ENCODE measurements around the gene ITPKB. TPM values are rescaled to one million over a fixed set of nuclear protein-coding genes. Genes with fewer than 3 reads are reported as not detected.

ITPKB gene
- total RNA-seq, 2 experiments from 2014 or later = 43.6 to 44.4 TPM

- H3K36me3 Mint-ChIP-seq (ENCODE audit: low read depth) = peaks cover 49% of the 10 kb centered on the region
- DNase-seq = no peak
- CTCF ChIA-PET = interaction anchor here (0.7 to 1.6 kb wide), 3 partner anchors 13 to 189 kb away, joined by 3 to 8 read pairs (median 5); no protein-coding TSS in a partner anchor
- H3K27me3 Mint-ChIP-seq = no peaks in the 10 kb centered on the region
- no peaks in the 10 kb centered on the region for H3K9me3 Mint-ChIP-seq
- no peak overlapping the region for H3K27ac Mint-ChIP-seq
- no peak overlapping the region for H3K4me3 Mint-ChIP-seq
- POLR2A ChIA-PET = no interaction called here
- peaks cover 39% of the 10 kb centered on the region for H3K4me1 Mint-ChIP-seq
These were observed 100.5 kb downstream of the ITPKB start for GRCh38 chr1:226638608-226639007.

DNA sequence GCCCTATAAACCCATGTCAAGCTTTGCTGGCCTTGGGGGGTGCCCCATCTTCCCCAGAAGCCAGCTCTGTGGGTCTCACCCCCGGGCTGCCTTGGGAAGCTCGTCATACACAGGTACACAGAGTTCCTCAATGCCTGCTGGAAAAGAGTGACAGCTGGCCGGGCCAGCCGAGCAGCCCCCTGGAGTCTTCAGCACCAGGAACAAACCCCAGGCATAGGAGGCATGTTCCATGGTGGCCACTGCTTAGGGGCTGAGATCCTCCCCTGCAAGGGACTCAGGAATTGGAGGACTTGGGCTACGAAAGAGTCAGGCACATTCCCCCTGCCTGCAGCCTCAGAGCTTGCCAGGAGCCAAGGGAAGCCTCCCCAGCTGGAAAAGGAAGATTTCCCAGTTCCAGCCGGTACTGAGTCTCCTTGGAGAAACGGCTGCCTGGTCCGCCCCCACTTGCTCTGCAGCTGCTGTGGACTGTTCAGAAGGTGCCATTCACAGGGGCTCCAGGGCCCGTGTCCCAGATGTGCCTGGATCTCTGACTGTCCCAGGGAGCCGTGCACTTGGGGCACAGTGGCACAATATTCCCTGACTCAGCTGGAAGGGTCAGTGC lies 101.0 kb downstream of the ITPKB start:
- ChIA-PET POLR2A (no interaction called here), CTCF (interaction anchor here (0.7 to 1.6 kb wide), 3 partner anchors 12 to 189 kb away, joined by 3 to 8 read pairs (median 5); no protein-coding TSS in a partner anchor)
- Mint-ChIP-seq H3K27ac (no peak overlapping the region), H3K4me3 (no peak overlapping the region), H3K9me3 (no peaks in the 10 kb centered on the region), H3K27me3 (no peaks in the 10 kb centered on the region), H3K36me3 (ENCODE audit: low read depth) (peaks cover 45% of the 10 kb centered on the region), H3K4me1 (peaks cover 37% of the 10 kb centered on the region)
- DNase-seq = no peak

DNA sequence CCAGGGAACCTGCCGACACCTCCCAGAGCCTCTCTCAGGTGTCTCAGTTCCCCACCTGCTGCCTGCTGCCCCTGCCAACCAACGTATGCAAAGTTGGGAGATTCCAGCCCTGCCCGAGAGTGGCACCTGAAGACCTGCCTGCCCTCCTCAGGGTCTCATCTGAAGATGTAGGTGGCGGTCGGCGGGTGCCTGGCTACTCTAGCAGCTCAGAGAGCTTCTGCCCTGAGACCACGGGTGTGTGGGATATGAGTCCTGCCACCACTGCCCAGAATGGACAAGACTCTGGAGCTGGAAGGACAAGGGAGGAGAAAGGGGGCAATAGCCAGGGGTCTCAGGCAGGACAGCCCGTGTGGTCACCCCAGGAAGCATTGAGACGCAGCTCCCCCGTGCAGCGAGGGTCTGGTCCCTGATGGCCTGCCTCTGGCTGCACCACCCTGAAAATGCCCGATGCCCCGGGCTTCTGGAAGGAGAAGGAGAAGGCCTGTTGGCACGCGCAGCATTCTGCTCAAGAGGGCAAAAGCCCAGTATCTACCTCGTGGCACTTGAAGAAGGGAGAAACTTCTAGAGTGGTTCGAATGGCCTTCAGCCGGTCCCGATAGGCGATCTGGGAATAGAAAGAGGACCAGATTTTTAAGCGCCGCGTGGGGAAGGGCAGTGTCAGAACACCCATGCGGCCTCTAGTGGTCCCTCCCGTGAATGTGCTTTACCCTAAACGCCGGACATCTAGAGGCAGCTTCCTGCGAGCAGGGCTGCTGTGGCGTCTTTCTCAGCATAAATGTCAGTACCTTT lies 101.7 kb downstream of the ITPKB start:
- H3K36me3 Mint-ChIP-seq (ENCODE audit: low read depth) = peaks cover 44% of the 10 kb centered on the region
- H3K4me3 Mint-ChIP-seq = no peak overlapping the region
- no peaks in the 10 kb centered on the region for H3K27me3 Mint-ChIP-seq
- no peak overlapping the region for H3K27ac Mint-ChIP-seq
- no peak for DNase-seq
- ChIA-PET CTCF (interaction anchor here (1.6 to 4.6 kb wide), 2 partner anchors 50 to 190 kb away, joined by 5 to 77 read pairs; no protein-coding TSS in a partner anchor), POLR2A (interaction anchor here (5.3 kb wide), 1 partner anchor 191 kb away, joined by 19 read pairs; no protein-coding TSS in a partner anchor)
- H3K4me1 Mint-ChIP-seq = peaks cover 38% of the 10 kb centered on the region
- no peaks in the 10 kb centered on the region for H3K9me3 Mint-ChIP-seq

DNA sequence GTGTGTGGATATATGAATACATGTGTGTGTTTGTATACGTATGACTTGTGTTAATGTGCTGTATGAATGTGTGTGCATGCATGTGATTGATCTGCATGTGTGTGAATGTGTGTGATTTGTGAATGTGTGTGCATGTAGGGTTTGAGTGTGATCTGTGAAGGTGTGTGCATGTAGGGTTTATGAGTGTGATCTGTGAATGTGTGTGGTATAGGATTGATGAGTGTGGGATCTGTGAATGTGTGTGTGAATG lies 102.3 kb downstream of the ITPKB start:
- no peaks in the 10 kb centered on the region for H3K27me3 Mint-ChIP-seq
- DNase-seq = no peak
- H3K4me3 Mint-ChIP-seq = no peak overlapping the region
- peaks cover 39% of the 10 kb centered on the region for H3K4me1 Mint-ChIP-seq
- H3K27ac Mint-ChIP-seq = no peak overlapping the region
- ChIA-PET POLR2A (interaction anchor here (5.3 kb wide), 1 partner anchor 192 kb away, joined by 19 read pairs; no protein-coding TSS in a partner anchor), CTCF (interaction anchor here (4.4 to 4.6 kb wide), 2 partner anchors 51 to 191 kb away, joined by 42 to 77 read pairs; no protein-coding TSS in a partner anchor)
- H3K36me3 Mint-ChIP-seq (ENCODE audit: low read depth) = peaks cover 45% of the 10 kb centered on the region
- no peaks in the 10 kb centered on the region for H3K9me3 Mint-ChIP-seq

DNA sequence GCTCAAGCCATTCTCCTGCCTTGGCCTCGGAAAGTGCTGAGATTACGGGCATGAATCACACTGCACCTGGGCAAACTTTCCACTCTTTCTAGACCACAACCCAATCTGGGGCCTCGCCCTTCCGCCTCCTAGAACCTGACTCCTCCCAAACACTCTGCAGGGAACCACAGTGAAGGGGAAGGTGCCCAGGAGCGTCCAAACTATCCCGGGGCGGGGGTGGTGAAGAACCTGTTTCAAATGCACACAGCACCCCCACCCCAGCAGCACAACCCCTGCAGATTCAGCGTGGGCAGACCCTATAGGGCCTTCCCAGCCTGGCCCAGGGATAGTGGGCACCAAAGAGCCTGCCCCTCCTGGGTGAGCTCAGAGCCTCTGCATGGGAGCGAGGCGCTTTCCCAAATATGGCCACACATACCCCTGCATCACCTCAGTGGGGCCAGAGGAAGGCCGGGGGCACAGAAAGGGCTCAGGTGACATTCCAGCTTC lies 103.6 kb downstream of the ITPKB start:
- DNase-seq = peak; percentile 64
- Mint-ChIP-seq H3K4me3 (peak overlapping the region; percentile 29), H3K9me3 (no peaks in the 10 kb centered on the region), H3K4me1 (peaks cover 39% of the 10 kb centered on the region), H3K27me3 (no peaks in the 10 kb centered on the region), H3K36me3 (ENCODE audit: low read depth) (peaks cover 45% of the 10 kb centered on the region), H3K27ac (peak overlapping the region; percentile 76)
- CTCF ChIA-PET = interaction anchor here (0.9 to 4.6 kb wide), 19 partner anchors 8 to 248 kb away, joined by 3 to 77 read pairs (median 5); partner anchors contain the start of gene ITPKB
- POLR2A ChIA-PET = interaction anchor here (0.8 to 5.3 kb wide), 10 partner anchors 9 to 304 kb away, joined by 3 to 19 read pairs (median 4); no protein-coding TSS in a partner anchor

- no peaks in the 10 kb centered on the region for H3K9me3 Mint-ChIP-seq
- ChIA-PET POLR2A (interaction anchor here (1.1 to 5.3 kb wide), 9 partner anchors 18 to 305 kb away, joined by 3 to 19 read pairs (median 5); no protein-coding TSS in a partner anchor), CTCF (interaction anchor here (0.7 to 4.6 kb wide), 22 partner anchors 8 to 249 kb away, joined by 3 to 77 read pairs (median 5); partner anchors contain the start of gene ITPKB)
- H3K27ac Mint-ChIP-seq = peak overlapping the region; percentile 76
- peaks cover 39% of the 10 kb centered on the region for H3K4me1 Mint-ChIP-seq
- peak overlapping the region; percentile 29 for H3K4me3 Mint-ChIP-seq
- peaks cover 40% of the 10 kb centered on the region for H3K36me3 Mint-ChIP-seq (ENCODE audit: low read depth)
- H3K27me3 Mint-ChIP-seq = no peaks in the 10 kb centered on the region
- no peak for DNase-seq
These were observed 104.4 kb downstream of the ITPKB start for GRCh38 chr1:226634611-226635246.

GRCh38 chr1:226634166-226634588 lies 104.9 kb downstream of the ITPKB start:
- no peaks in the 10 kb centered on the region for H3K27me3 Mint-ChIP-seq
- CTCF ChIA-PET = interaction anchor here (0.7 to 4.6 kb wide), 20 partner anchors 9 to 250 kb away, joined by 3 to 77 read pairs (median 5); partner anchors contain the start of gene ITPKB
- H3K4me3 Mint-ChIP-seq = no peak overlapping the region
- no peaks in the 10 kb centered on the region for H3K9me3 Mint-ChIP-seq
- peaks cover 39% of the 10 kb centered on the region for H3K4me1 Mint-ChIP-seq
- H3K27ac Mint-ChIP-seq = peak overlapping the region; percentile 54
- POLR2A ChIA-PET = interaction anchor here (1.0 to 5.3 kb wide), 5 partner anchors 29 to 194 kb away, joined by 3 to 19 read pairs (median 4); no protein-coding TSS in a partner anchor
- peak; percentile 81 for DNase-seq
- H3K36me3 Mint-ChIP-seq (ENCODE audit: low read depth) = peaks cover 36% of the 10 kb centered on the region

GRCh38 chr1:226633541-226634165 lies 105.4 kb downstream of the ITPKB start:
- Mint-ChIP-seq H3K27ac (no peak overlapping the region), H3K9me3 (no peaks in the 10 kb centered on the region), H3K4me1 (peaks cover 39% of the 10 kb centered on the region), H3K27me3 (no peaks in the 10 kb centered on the region), H3K36me3 (ENCODE audit: low read depth) (peaks cover 31% of the 10 kb centered on the region), H3K4me3 (no peak overlapping the region)
- POLR2A ChIA-PET = interaction anchor here (0.6 to 5.3 kb wide), 7 partner anchors 10 to 195 kb away, joined by 3 to 19 read pairs (median 4); no protein-coding TSS in a partner anchor
- DNase-seq = no peak
- CTCF ChIA-PET = interaction anchor here (1.1 to 4.6 kb wide), 11 partner anchors 9 to 194 kb away, joined by 3 to 77 read pairs (median 8); partner anchors contain the start of gene ITPKB

DNA sequence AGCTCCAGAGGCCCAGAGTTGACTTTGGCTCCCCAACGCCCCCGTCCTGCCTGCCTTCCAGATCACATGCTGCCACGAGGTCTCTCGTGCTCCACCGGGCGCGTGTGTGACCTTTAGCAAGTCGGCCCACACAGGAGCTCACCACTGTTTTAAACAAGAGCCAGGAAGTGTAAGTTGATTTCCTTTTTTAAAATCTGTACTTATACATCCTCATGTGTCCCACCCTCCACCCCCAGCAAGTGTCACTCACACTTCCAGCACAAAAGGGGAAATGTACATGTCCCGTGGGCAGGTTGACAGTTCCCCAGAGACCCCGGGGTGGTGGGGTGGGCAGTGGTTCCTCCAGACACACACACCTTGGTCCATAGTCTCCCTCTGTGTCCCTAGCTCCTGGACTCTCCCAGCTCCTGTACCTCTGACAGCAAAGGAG lies 106.1 kb downstream of the ITPKB start:
- H3K27me3 Mint-ChIP-seq = no peaks in the 10 kb centered on the region
- no peaks in the 10 kb centered on the region for H3K9me3 Mint-ChIP-seq
- ChIA-PET POLR2A (interaction anchor here (0.9 to 5.3 kb wide), 3 partner anchors 11 to 196 kb away, joined by 4 to 19 read pairs (median 6); no protein-coding TSS in a partner anchor), CTCF (interaction anchor here (0.8 to 4.6 kb wide), 11 partner anchors 10 to 351 kb away, joined by 3 to 77 read pairs (median 5); partner anchors contain the start of gene ITPKB)
- no peak overlapping the region for H3K27ac Mint-ChIP-seq
- peaks cover 39% of the 10 kb centered on the region for H3K4me1 Mint-ChIP-seq
- no peak for DNase-seq
- H3K36me3 Mint-ChIP-seq (ENCODE audit: low read depth) = peaks cover 28% of the 10 kb centered on the region
- H3K4me3 Mint-ChIP-seq = no peak overlapping the region

- Mint-ChIP-seq H3K36me3 (ENCODE audit: low read depth) (peaks cover 28% of the 10 kb centered on the region), H3K4me1 (peaks cover 41% of the 10 kb centered on the region), H3K27ac (no peak overlapping the region), H3K4me3 (no peak overlapping the region), H3K9me3 (no peaks in the 10 kb centered on the region), H3K27me3 (no peaks in the 10 kb centered on the region)
- no peak for DNase-seq
- ChIA-PET CTCF (interaction anchor here (0.8 to 4.6 kb wide), 8 partner anchors 11 to 352 kb away, joined by 3 to 77 read pairs (median 4); no protein-coding TSS in a partner anchor), POLR2A (interaction anchor here (5.3 kb wide), 1 partner anchor 196 kb away, joined by 19 read pairs; no protein-coding TSS in a partner anchor)
These were observed 106.8 kb downstream of the ITPKB start for GRCh38 chr1:226632169-226632879.

DNA sequence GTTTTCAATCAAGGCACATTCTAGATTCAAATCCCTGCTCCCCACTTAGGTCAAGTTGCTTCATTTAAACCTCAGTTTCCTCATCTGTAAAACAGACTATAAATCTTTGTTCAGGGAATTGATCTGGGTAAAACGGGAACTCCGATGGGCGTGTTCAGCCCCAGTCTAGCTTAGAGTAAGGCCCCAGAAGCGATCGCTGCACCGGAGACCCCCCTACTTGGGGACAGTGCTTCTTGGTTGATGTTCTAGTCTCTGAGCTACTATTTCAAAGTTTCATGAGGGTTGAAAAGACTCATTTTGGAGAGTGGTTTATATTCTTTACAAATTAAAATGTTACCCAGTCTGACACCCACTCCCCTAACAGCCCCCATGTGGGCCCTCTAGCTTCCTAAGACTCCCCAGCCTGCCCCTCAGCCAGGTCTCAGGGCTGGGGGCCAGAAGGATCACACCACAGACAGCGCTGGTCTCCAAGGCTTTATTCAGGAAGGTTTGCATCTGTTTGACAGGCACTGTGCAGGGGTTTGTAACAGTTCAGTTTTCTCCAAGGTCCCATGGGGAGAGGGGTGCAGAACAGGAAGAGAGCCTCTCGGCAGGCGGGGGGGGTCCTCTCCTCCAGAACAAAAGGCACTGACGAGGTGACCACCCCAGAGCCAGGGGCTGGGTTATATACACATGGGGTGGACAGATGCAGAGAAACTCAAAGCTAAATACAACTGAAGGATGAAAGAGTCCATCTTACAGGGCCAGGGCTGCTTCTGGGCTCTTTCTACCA lies 107.7 kb downstream of the ITPKB start:
- no peaks in the 10 kb centered on the region for H3K27me3 Mint-ChIP-seq
- no peak for DNase-seq
- CTCF ChIA-PET = interaction anchor here (1.0 to 1.5 kb wide), 4 partner anchors 57 to 197 kb away, joined by 3 to 5 read pairs (median 4); no protein-coding TSS in a partner anchor
- peaks cover 20% of the 10 kb centered on the region for H3K36me3 Mint-ChIP-seq (ENCODE audit: low read depth)
- POLR2A ChIA-PET = interaction anchor here (0.7 to 5.3 kb wide), 3 partner anchors 139 to 308 kb away, joined by 3 to 19 read pairs (median 3); partner anchors contain the start of gene COQ8A
- H3K27ac Mint-ChIP-seq = no peak overlapping the region
- no peak overlapping the region for H3K4me3 Mint-ChIP-seq
- peaks cover 46% of the 10 kb centered on the region for H3K4me1 Mint-ChIP-seq
- no peaks in the 10 kb centered on the region for H3K9me3 Mint-ChIP-seq
